ENCODE data around the gene TMEM218.

DNA sequence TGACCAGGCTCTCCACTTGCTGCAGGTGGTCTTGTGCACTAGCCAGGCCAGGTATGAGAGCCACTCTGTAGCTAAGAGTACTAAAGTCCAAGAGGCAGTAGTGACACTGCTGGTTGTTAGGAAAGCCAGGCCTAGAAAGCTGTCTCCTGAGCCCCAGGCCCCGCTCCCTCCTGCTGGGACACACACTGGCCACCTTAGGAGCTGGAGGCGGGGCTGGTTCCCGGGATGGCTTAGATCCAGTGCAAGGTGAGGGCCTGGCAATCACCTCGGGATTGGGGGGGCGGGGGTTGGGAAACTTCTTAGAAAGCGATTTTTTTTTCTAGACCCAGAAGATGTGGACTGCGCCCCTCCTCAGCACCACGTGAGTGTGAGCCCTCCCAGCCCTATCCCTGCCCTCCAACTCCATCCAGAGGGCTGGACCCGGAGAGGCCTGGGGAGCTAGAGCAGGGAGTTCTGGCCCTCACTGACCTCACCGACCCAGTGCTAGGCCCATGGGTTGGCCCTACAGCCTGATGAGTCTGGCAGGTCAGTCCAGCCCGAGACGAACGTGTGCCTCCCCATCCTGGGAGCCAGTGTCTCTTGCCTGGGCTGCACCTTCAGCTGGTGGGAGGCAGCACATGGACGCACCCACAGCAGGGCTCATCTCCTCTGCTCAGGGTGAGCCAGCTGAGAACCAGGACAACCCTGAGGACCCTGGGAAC, 30.2 kb downstream of the TMEM218 start:
- no peak for TF ChIP-seq POLR2A (IDR thresholded peaks at IDR 0.05; ENCODE audit: low read length)
- no peak for TF ChIP-seq GATA1 (IDR thresholded peaks at IDR 0.05; ENCODE audit: low read depth, low read length)
